Measurements from ENCODE around the gene RNLS. TPM values are rescaled to one million over a fixed set of nuclear protein-coding genes. Genes with fewer than 3 reads are reported as not detected.

Gene RNLS
- polyA plus RNA-seq, 3 donors = 16.5 to 17.6 (median 17.5) TPM

GRCh38 chr10:88553116-88553752, 29.9 kb downstream of the RNLS start:
- DNase-seq (ENCODE audit: low read depth in 3 of 3, low spot score in 2 of 3) = peak in 1 of 3 donors; percentile 44

GRCh38 chr10:88551246-88551645, 31.9 kb downstream of the RNLS start:
- DNase-seq (ENCODE audit: low read depth in 3 of 3, low spot score in 2 of 3) = no peak

DNA sequence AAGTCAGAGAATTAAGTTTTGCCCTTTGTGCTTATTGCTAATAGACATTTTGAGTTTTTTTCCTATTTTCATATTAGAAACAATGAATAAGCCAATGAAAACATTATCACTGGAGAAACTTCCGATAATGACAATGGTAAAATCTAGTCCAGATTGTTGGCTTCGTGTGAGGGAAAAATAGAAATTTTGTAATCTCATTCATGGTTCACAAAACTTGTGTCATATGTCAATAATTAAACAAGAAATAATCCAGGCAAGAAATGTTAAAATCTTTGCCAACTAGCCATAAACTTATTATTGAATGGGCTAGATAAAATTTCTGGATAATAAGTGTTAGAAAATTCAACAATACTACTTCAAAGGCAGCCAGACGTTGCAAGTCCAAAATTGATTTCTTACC, 36.6 kb downstream of the RNLS start:
- no peak for DNase-seq (ENCODE audit: low read depth in 3 of 3, low spot score in 2 of 3)

- DNase-seq (ENCODE audit: low read depth in 3 of 3, low spot score in 2 of 3) = no peak
These were observed 37.8 kb downstream of the RNLS start for GRCh38 chr10:88545359-88545758.

DNA sequence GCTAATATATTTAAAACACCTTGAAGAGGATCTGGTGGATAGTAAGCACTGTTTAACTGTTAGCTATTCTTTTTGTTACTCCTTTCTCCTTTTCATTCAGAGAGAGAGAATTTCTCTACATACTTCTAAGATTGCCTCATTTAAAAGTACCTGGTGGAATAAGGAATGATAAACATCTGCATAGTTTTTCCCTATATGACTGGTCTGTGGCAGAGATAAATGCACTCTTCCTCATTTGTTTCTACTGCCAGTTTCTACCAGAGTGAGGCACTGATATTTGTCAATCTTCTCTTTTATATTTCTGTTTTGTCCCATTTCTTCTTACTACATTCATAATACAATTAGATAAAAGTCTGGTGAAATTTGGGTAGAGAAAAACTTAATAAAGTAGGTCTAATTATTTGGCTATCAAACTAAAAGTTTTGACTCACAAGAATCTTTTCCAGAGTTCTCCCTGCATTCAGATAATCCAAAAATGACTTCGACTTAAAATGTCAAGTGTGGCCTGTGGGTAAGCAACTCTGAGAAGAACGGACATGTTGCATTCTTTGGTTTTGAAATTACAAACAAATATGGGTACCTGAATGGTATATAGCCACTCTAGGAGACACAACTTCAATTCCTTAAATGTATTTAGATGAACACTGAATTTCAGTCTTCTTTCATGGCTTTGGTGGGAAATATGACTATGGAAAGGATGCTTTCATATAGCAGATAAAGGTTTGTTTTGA, 38.8 kb downstream of the RNLS start:
- DNase-seq (ENCODE audit: low read depth in 3 of 3, low spot score in 2 of 3) = no peak

DNA sequence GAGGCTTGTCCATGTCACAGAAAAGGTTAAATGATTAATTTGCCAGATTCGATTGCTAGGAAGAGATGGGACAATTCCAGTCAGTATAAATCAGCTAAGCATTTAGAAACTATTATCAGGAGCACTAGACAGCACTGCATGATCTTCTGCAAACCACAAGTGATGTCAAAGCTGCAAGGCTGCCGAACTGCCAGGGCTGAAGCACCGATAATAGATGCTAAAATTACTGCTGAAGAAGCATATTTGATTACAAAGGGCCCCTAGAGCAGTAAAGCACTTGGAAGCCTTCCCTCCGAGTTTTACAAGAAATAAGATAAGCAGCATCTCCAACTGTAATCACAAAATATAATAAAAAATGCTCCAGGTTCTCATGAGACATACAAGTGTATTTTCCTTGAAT, 40.6 kb downstream of the RNLS start:
- no peak for DNase-seq (ENCODE audit: low read depth in 3 of 3, low spot score in 2 of 3)

DNA sequence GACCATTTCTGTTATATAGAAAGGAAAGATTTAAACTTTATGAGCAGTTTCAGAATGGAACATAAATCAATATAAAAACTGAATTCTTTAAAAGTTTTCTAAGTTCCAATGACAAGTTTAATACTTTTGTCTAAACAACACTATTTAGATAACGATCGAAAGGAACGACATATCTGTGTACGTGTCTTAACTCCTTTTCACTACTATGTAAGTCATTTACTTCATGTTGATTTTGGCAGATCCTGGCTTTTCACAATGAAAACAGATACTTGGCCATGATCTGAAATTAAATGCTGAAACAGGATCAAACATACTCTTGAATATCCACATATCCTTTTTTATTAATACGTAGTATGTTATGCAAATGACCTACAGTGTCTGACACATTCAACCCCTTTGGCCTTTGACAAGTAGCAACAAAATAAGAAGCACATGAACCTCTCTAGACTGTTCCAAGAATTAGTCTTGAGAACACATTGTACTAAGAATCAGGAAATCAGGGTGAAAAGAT, 41.9 kb downstream of the RNLS start:
- DNase-seq (ENCODE audit: low read depth in 3 of 3, low spot score in 2 of 3) = peak in 1 of 3 donors; percentile 58

DNA sequence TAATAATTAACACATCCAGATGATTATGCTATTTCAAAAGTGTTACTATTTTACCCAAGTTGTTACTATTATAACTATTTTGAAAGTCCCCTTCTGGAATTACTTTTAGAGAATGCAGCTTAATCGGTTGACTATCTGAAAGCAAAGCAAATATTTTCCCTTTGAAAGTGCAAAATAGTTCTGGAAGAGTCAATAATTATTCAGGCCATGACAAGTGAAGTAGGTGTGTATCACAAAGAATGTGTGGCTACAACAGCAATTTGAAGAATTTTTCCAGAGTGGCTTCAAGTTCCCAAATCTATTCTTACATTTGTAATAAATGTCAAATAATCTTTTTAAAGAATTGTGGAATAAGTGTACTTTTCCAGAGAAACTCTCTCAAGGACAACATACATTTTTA, 42.8 kb downstream of the RNLS start:
- no peak for DNase-seq (ENCODE audit: low read depth in 3 of 3, low spot score in 2 of 3)

DNA sequence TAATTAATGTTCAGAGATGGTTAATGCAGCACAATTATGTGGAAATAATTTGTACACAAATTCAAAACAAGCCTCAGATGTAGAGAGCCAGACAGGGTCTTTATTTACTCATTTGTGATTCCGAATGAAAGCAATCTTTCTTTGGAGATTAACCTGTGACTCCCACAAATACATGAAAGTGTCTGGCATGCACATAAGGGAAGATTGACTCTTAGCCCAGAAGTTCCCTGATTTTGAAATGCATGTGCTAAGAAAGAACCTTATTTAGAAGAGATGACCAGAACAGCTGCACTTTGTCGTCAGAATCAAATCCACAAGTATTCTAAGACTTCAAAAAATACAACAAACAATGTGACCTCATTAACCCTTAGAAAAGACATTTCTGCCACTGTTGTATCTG, 45.1 kb downstream of the RNLS start:
- no peak for DNase-seq (ENCODE audit: low read depth in 3 of 3, low spot score in 2 of 3)

GRCh38 chr10:88537322-88537721, 45.8 kb downstream of the RNLS start:
- DNase-seq (ENCODE audit: low read depth in 3 of 3, low spot score in 2 of 3) = no peak

- DNase-seq (ENCODE audit: low read depth in 3 of 3, low spot score in 2 of 3) = no peak
These were observed 46.7 kb downstream of the RNLS start for GRCh38 chr10:88536437-88536836.

DNA sequence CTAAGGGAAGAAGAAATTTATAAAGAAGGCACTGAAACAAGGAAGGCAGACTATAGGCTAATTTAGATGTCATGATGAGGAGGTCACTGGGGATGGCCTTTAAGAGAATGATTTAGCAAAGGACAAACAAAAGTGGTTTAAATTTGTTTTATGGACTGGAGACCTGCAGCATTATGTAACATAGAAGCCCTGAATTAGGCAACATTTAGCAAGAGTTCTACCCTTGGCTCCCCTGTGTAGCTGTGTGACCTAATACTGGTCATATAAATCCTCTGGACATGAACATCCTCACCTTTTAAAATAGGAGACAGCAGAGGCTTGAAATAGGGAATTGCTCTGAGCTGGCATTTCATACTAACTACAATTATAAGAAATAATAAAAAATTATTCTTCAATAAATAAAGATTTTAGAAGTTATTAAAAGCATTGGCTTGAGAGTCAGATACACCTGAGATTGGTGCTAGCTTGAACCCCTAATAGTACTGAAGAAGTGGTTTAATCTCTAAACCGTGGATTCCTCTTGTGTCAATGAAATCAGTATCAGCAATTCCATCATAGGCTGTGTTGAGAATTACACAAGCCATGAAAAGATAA, 48.9 kb downstream of the RNLS start:
- no peak for DNase-seq (ENCODE audit: low read depth in 3 of 3, low spot score in 2 of 3)

- no peak for DNase-seq (ENCODE audit: low read depth in 3 of 3, low spot score in 2 of 3)
These were observed 51.6 kb downstream of the RNLS start for GRCh38 chr10:88531392-88532052.

DNA sequence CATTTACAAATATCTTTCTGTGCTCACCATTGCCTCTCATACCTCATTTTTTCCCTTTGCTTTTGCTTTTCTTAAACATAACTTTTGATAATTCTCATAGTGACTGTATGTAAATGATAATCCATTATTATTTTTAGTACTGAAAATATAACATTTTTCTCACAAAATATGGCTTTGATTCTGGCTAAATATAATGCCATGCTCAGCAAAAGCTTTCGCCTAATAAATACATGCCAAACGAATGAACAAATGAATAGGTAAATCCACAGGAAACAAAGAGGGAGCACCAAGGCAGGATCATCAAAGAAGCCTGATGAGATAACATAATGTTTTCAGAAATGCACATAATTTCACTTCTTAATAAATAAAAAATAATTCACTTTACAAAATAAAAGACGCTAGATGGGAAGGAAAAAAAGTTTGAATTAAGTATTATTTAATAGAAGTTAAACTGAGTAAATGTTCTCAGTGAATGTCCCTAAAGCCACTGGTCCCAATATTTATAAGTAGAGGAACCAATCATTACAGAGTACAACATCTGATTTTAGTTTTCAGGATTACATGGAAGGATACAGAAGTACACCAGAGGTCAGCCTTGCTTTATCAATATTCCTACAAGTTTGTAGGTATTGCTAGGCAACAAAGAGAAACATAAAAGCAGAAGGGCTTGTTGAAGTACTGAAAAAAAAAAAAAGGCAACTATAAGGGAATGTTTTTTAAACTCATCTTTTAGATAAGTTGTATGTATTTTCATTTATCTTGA, 52.3 kb downstream of the RNLS start:
- DNase-seq (ENCODE audit: low read depth in 3 of 3, low spot score in 2 of 3) = no peak

- no peak for DNase-seq (ENCODE audit: low read depth in 3 of 3, low spot score in 2 of 3)
These were observed 53.0 kb downstream of the RNLS start for GRCh38 chr10:88530093-88530492.

GRCh38 chr10:88528806-88529570, 54.1 kb downstream of the RNLS start:
- no peak for DNase-seq (ENCODE audit: low read depth in 3 of 3, low spot score in 2 of 3)

DNA sequence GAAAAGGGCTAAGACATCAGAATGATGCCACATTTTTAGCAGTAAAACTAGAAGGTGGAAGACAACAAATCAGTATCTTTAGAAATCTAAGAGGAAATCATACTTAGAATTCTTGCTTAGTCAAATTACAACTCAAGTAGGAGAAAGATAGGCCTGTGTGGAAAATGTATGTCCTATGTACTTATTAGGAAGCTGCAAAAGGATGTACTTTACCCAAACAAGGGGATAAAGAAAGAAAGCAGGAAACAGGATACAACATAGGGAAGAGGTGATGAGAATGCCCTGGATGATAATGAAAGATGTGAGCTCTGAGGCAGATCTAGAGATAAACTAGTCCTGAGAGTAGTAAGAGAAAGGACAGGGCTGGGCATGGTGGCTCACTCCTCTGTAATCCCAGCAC, 54.9 kb downstream of the RNLS start:
- no peak for DNase-seq (ENCODE audit: low read depth in 3 of 3, low spot score in 2 of 3)

DNA sequence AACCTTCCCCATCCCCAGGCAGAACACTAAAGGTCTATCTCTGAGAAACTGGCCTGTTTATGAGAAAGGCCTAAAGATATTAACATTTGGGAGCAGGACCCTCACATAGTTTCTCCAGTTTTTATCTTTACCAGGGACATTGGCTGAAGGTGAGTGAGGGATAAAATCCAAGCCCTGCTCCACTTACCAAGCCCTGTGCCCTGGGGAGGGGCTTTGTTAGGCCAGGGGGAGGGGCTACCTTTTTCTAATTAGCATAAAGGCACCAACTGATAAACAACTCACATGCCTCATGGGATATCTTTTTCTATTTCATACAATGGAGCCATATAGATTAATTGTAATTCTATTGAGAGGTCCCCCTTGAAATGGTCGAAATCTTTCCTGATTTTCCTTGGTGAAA, 55.9 kb downstream of the RNLS start:
- DNase-seq (ENCODE audit: low read depth in 3 of 3, low spot score in 2 of 3) = no peak

DNA sequence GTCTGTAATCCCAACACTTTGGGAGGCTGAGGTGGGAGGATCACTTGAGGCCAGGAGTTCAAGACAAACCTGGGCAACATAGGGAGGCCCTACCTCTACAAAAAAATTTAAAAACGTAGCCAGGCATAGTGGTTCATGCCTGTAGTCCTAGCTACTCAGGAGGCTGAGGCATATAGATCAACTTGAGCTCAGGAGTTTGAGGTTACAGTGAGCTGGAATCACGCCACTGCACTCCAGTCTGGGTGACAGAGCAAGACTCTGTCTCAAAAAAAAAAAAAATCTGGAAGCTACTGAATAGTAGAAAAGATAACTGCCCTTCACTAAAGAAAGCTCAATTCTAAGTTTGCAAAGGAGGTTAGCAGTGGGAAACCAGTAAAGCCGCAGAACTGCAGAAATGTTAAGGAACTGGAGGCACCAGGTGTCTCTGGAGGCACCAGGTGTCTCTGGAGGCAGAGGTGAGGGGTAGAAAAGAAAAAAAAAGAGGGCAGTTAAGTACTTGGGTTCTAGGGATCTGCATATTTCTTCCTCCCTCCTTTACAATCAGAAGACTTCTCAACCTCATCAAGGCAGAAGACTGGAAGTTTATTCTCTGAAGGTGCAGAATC, 56.5 kb downstream of the RNLS start:
- DNase-seq (ENCODE audit: low read depth in 3 of 3, low spot score in 2 of 3) = no peak
